A673 (cell line): ENCODE results near the gene VMAC.

Source experiments
- EZH2 ChIP-seq: fragments of 200-600 bp; sonication (generic); IDR thresholded peaks from 2 replicates; pipeline ENCODE4 v1.6.1; 2017; ENCODE audit warnings: borderline replicate concordance, low read depth, mild to moderate bottlenecking, mixed read lengths, antibody characterized with exemption, low read length; ENCODE audit not compliant: poor library complexity, severe bottlenecking
- TF ChIP-seq, protein P1 (sequence below): fragments of 300-800, 200-600 bp; sonication (generic); conservative IDR thresholded peaks from 2 replicates; pipeline ENCODE4 v1.5.1; 2017; ENCODE audit warnings: low read depth, mild to moderate bottlenecking, antibody characterized with exemption, low read length, moderate library complexity, mixed read lengths

- TF ChIP-seq, protein P1, sequence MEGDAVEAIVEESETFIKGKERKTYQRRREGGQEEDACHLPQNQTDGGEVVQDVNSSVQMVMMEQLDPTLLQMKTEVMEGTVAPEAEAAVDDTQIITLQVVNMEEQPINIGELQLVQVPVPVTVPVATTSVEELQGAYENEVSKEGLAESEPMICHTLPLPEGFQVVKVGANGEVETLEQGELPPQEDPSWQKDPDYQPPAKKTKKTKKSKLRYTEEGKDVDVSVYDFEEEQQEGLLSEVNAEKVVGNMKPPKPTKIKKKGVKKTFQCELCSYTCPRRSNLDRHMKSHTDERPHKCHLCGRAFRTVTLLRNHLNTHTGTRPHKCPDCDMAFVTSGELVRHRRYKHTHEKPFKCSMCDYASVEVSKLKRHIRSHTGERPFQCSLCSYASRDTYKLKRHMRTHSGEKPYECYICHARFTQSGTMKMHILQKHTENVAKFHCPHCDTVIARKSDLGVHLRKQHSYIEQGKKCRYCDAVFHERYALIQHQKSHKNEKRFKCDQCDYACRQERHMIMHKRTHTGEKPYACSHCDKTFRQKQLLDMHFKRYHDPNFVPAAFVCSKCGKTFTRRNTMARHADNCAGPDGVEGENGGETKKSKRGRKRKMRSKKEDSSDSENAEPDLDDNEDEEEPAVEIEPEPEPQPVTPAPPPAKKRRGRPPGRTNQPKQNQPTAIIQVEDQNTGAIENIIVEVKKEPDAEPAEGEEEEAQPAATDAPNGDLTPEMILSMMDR: no peak
- TF ChIP-seq EZH2: no peak
These were observed 26.8 kb upstream of the VMAC start for GRCh38 chr19:5877882-5878281.
